Osteoblast (primary cell): Measurements from ENCODE around the gene LPIN1. TPM values are rescaled to one million over a fixed set of nuclear protein-coding genes. Genes with fewer than 3 reads are reported as not detected.

Source experiments
- DNase-seq: peaks from one replicate; pipeline ENCODE4 v3.0.0; 2011; ENCODE audit warnings: low spot score, mixed read lengths; ENCODE audit not compliant: insufficient read length; ENCODE audit errors: missing footprints
- H2AFZ ChIP-seq: 2 replicates; pipeline ENCODE4 v1.6.0; 2011; ENCODE audit warnings: mild to moderate bottlenecking, low read length
- H3K27ac ChIP-seq: 2 replicates; pipeline ENCODE4 v1.5.1; 2011; ENCODE audit warnings: mild to moderate bottlenecking, low read depth, low read length, moderate library complexity
- H3K27me3 ChIP-seq: 2 replicates; pipeline ENCODE4 v1.6.0; 2012; ENCODE audit warnings: mild to moderate bottlenecking, control low read depth, inconsistent platforms, low read length, moderate library complexity; ENCODE audit not compliant: insufficient read depth
- H3K36me3 ChIP-seq: 2 replicates; pipeline ENCODE4 v1.5.1; 2011; ENCODE audit warnings: mild to moderate bottlenecking, low read length, control low read depth, moderate library complexity; ENCODE audit not compliant: insufficient read depth
- H3K4me1 ChIP-seq: 2 replicates; pipeline ENCODE4 v1.5.1; 2011; ENCODE audit warnings: mild to moderate bottlenecking, low read length, control low read depth, moderate library complexity; ENCODE audit not compliant: insufficient read depth
- H3K4me2 ChIP-seq: 2 replicates; pipeline ENCODE4 v1.6.0; 2011; ENCODE audit warnings: mild to moderate bottlenecking, low read length; ENCODE audit not compliant: insufficient read depth
- H3K4me3 ChIP-seq: fragments of 200-600 bp; sonication (generic); 3 replicates; pipeline ENCODE4 v1.5.1; 2012; ENCODE audit warnings: mild to moderate bottlenecking, low read length, inconsistent platforms; ENCODE audit not compliant: insufficient read depth
- H3K79me2 ChIP-seq: 2 replicates; pipeline ENCODE4 v1.6.0; 2012; ENCODE audit warnings: mild to moderate bottlenecking, low read length, control low read depth, inconsistent platforms; ENCODE audit not compliant: insufficient read depth
- H3K9me3 ChIP-seq: 2 replicates; pipeline ENCODE4 v1.5.1; 2011; ENCODE audit warnings: low read depth, low read length, control low read depth
- H4K20me1 ChIP-seq: 2 replicates; pipeline ENCODE4 v1.6.0; 2012; ENCODE audit warnings: mild to moderate bottlenecking, low read length, control low read depth; ENCODE audit not compliant: insufficient read depth
- total RNA-seq: library from RNA; depleted of rRNA; stranded (reverse); fragments of >200 nt; gene quantifications from 2 replicates; pipeline ENCODE4 v1.2.3, GENCODE V29; 2012
- TF ChIP-seq, protein P1 (sequence below): IDR thresholded peaks from 2 replicates; pipeline ENCODE4 v1.5.1; 2011; ENCODE audit warnings: mild to moderate bottlenecking, low read depth, low read length, moderate library complexity; ENCODE audit errors: extremely low read depth

LPIN1 gene
- total RNA-seq, 1 donor, result 117 TPM

DNA sequence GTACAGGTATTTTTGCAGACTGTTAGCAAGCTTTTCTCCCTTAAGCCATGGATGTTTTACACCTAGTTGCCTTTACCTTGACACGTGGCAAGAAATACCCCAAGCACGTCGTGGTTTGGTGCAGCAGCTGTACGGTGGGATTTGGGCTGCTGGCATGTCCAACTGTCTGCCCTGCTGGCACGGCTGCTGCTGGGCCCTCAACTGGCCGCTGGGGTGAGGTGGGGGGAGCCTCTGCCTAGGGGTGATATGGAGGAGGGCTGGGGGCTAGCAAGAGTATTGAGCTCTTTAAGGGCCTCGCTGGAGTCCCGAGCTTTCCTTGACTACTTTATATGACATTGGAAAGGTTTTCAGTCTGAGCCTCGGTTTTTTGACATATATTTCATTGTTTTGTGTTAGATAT lies 41.6 kb downstream of the LPIN1 start:
- no peaks in the 10 kb centered on the region for H3K9me3 ChIP-seq

GRCh38 chr2:11788461-11789124 lies 42.2 kb downstream of the LPIN1 start:
- H3K4me1 ChIP-seq, result no peaks in the 10 kb centered on the region
- H3K9me3 ChIP-seq, result no peaks in the 10 kb centered on the region
- H3K27me3 ChIP-seq, result no peaks in the 10 kb centered on the region
- no peaks in the 10 kb centered on the region for H4K20me1 ChIP-seq
- TF ChIP-seq, protein P1, sequence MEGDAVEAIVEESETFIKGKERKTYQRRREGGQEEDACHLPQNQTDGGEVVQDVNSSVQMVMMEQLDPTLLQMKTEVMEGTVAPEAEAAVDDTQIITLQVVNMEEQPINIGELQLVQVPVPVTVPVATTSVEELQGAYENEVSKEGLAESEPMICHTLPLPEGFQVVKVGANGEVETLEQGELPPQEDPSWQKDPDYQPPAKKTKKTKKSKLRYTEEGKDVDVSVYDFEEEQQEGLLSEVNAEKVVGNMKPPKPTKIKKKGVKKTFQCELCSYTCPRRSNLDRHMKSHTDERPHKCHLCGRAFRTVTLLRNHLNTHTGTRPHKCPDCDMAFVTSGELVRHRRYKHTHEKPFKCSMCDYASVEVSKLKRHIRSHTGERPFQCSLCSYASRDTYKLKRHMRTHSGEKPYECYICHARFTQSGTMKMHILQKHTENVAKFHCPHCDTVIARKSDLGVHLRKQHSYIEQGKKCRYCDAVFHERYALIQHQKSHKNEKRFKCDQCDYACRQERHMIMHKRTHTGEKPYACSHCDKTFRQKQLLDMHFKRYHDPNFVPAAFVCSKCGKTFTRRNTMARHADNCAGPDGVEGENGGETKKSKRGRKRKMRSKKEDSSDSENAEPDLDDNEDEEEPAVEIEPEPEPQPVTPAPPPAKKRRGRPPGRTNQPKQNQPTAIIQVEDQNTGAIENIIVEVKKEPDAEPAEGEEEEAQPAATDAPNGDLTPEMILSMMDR, result no peak
- H3K4me3 ChIP-seq, result no peak overlapping the region
- DNase-seq, result no peak
- H3K79me2 ChIP-seq, result no peaks in the 10 kb centered on the region
- no peak overlapping the region for H3K4me2 ChIP-seq
- no peak overlapping the region for H3K27ac ChIP-seq
- H2AFZ ChIP-seq, result no peak overlapping the region
- H3K36me3 ChIP-seq, result peaks cover 40% of the 10 kb centered on the region

More for the DNA sequence above, 41.6 kb downstream of the LPIN1 start:
- Histone ChIP-seq H3K4me3 (no peak overlapping the region), H3K27me3 (no peaks in the 10 kb centered on the region), H3K79me2 (no peaks in the 10 kb centered on the region), H3K4me1 (no peaks in the 10 kb centered on the region), H2AFZ (no peak overlapping the region), H3K27ac (no peak overlapping the region), H3K4me2 (no peak overlapping the region), H3K36me3 (peaks cover 41% of the 10 kb centered on the region), H4K20me1 (no peaks in the 10 kb centered on the region)
- DNase-seq, result no peak
- TF ChIP-seq, protein P1, result no peak

- Histone ChIP-seq H3K79me2 (no peaks in the 10 kb centered on the region), H4K20me1 (no peaks in the 10 kb centered on the region), H3K27ac (no peak overlapping the region), H3K4me1 (no peaks in the 10 kb centered on the region), H3K4me3 (no peak overlapping the region), H3K4me2 (no peak overlapping the region), H2AFZ (no peak overlapping the region), H3K9me3 (no peaks in the 10 kb centered on the region), H3K36me3 (peaks cover 41% of the 10 kb centered on the region), H3K27me3 (no peaks in the 10 kb centered on the region)
- TF ChIP-seq, protein P1, result no peak
- DNase-seq, result no peak
Measured at GRCh38 chr2:11789243-11789642, 42.8 kb downstream of the LPIN1 start.

DNA sequence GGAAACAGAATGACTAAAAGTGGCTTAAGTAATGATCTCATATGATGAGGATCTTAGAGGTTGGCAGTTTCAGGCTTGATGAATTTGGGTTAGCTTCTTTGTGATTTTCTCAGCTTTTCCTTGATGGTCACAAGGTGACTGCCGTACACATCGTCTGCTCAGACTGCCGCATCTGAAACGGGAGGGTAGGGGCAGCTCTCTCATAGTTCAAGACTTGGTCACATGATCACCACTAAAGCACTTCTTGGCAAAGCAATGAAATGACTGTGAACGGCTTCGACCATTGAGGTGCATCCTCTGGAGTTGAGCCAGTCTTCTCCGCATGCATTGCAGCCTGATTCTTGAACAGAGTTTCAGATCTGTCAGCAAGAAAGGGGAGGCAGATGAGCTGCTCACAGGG lies 43.8 kb downstream of the LPIN1 start:
- TF ChIP-seq, protein P1, result no peak
- no peak for DNase-seq
- Histone ChIP-seq H3K27me3 (no peaks in the 10 kb centered on the region), H3K9me3 (no peaks in the 10 kb centered on the region), H3K4me2 (no peak overlapping the region), H3K27ac (no peak overlapping the region), H3K79me2 (no peaks in the 10 kb centered on the region), H3K36me3 (peaks cover 44% of the 10 kb centered on the region), H3K4me1 (no peaks in the 10 kb centered on the region), H3K4me3 (no peak overlapping the region), H2AFZ (no peak overlapping the region), H4K20me1 (no peaks in the 10 kb centered on the region)
